GM21786 (cell line): ENCODE results near the gene ATAD3C.
A peak's percentile ranks its signal among the peaks of the same experiment; 100 is the strongest.
"Not testable (repeated sequence)": the region's sequence is repeated elsewhere in the genome, so short reads cannot be mapped to it uniquely, and the experiment has no call there.

Experiments
- ATAC-seq: cut with Tn5 transposase; IDR thresholded peaks from one replicate; pipeline ENCODE4 v1.9.1; 2021; ENCODE audit not compliant: unreplicated experiment

Gene ATAD3C, protein sequence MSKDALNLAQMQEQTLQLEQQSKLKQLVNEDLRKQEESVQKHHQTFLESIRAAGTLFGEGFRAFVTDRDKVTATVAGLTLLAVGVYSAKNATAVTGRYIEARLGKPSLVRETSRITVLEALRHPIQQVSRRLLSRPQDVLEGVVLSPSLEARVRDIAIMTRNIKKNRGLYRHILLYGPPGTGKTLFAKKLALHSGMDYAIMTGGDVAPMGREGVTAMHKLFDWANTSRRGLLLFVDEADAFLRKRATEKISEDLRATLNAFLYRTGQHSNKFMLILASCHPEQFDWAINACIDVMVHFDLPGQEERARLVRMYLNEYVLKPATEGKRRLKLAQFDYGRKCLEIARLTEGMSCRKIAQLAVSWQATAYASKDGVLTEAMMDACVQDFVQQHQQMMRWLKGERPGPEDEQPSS

GRCh38 chr1:1449099-1449739 lies at the start of gene ATAD3C:
Gene ATAD3C (plus strand): TSS chr1:1449689. CDS start chr1:1450684, 995 bp downstream.
- ATAC-seq: no peak

DNA sequence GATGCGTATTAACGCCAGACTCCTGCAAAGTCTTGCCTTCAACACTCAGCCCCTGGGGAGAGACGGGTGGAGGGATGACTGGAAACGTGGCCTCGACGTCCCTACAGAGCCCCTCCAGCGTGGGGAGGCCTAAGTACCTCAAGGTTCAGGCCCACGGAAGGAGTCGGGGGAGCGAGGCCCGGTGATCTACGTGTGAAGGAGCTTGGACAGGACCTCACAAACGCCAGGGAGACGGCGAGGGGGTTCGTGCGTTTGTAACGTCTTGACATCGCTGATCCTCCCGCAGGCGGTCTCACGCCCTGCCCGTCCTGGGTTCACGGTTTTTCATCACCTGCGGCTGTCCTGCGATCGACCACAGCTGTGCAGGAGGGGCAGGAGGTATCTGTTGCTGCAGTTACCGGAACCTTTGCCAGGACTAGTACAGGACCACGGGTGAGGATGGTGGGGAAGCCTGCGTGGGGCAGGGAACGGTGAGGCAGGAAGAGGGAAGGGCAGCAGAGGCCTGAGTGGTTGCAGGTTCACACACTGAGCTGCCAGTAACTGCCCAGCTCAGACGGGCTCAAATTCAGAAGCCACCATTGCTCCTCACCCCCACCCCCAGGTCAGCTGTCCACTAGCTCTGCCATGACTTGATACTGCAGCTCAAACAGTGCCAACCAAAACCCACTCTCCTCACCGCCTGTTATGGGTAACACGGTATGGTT lies 49.5 kb upstream of the ATAD3C start:
- no peak for ATAC-seq

DNA sequence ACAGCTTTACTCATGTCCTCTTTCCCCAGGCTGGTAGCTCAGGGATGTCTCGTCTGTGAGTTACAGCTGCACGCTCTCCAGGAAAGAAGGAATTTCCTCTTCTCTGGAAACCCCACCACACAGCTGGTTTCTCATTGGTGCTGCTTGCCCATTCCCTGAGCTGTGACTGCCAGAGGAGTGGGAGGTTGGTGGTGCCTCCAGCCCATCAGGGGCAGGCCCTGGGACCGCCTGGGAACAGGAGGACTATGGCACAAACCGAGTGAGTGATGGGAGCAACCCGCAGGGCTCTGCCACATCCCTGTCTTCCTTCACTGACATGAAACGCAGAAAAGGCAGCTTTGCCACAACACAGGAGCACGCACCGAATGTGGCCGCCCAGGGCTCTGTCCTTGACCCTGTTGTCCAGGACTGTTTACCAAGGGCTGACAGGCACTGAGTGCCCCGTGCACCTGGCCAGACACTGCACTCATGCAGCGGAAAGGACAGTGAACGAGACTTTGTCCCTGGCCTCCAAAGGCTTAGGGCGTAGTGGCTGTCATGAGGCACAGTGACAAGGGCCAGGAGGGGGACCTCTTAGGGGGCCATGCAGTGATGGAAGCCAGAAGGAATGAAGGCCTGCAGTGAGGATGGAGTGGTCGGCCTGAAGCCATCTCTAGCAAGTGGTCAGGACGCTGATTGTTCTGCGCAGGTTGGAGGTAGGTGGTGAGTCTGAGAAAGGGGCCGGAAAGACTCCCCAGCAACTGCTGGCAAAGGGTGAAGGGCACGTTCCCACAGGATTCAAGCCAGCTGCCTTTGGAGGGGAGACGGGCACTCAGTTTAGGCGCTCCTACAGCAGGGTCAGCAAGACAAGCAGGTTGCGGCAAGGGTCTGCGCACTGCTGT lies 48.7 kb upstream of the ATAD3C start:
- no peak for ATAC-seq

DNA sequence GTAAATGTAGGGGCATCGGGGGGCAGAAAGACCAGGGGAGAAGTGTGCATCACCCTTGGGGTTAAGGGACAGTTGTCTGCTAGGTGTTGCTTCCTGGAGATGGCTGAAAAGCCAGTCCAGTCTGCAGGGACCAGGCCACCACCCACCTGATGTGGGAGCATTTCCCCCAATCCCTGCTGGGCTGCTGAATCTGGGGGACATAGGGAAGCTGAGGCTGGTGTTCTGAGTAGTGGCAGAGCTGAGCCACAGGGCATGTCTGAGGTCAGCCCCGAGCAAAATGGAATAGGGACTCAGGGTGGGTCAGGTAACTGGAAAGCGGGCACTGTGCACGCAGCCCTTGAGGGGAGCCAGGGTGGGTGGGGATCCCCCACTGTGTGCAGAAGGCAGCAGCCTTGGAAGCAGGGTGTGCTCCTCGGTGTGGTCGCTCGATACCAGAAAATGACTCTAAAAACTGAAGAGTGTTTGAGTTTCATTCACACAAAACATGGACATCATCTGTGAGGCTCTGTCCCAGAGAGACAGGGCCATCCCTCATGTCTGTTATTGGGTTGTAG lies 48.0 kb upstream of the ATAD3C start:
- no peak for ATAC-seq

GRCh38 chr1:1402072-1402900 lies 47.2 kb upstream of the ATAD3C start:
- ATAC-seq: no peak

GRCh38 chr1:1402901-1403392 lies 46.5 kb upstream of the ATAD3C start:
- not testable (repeated sequence) for ATAC-seq

GRCh38 chr1:1403653-1404052 lies 45.8 kb upstream of the ATAD3C start:
- no peak for ATAC-seq

GRCh38 chr1:1406101-1406820 lies 43.2 kb upstream of the ATAD3C start:
- ATAC-seq: no peak

GRCh38 chr1:1406821-1407635 lies 42.5 kb upstream of the ATAD3C start, which contains the start of gene MRPL20:
Gene MRPL20 (minus strand): TSS chr1:1407293. CDS start chr1:1407217, 76 bp downstream.
- ATAC-seq: peak; percentile 84

- ATAC-seq: peak; percentile 16
Measured at GRCh38 chr1:1407636-1408318, 41.7 kb upstream of the ATAD3C start.

DNA sequence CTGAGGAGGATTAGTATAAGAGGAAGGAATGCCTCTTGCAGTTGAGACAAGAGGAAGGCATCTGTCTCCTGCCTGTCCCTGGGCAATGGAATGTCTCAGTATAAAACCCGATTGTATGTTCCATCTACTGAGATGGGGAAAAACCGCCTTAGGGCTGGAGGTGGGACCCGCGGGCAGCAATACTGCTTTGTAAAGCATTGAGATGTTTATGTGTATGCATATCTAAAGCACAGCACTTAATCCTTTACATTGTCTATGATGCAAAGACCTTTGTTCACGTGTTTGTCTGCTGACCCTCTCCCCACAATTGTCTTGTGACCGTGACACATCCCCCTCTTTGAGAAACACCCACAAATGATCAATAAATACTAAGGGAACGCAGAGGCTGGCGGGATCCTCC lies 39.3 kb upstream of the ATAD3C start:
- not testable (repeated sequence) for ATAC-seq

- ATAC-seq: no peak
Measured at GRCh38 chr1:1411626-1412025, 37.9 kb upstream of the ATAD3C start.

DNA sequence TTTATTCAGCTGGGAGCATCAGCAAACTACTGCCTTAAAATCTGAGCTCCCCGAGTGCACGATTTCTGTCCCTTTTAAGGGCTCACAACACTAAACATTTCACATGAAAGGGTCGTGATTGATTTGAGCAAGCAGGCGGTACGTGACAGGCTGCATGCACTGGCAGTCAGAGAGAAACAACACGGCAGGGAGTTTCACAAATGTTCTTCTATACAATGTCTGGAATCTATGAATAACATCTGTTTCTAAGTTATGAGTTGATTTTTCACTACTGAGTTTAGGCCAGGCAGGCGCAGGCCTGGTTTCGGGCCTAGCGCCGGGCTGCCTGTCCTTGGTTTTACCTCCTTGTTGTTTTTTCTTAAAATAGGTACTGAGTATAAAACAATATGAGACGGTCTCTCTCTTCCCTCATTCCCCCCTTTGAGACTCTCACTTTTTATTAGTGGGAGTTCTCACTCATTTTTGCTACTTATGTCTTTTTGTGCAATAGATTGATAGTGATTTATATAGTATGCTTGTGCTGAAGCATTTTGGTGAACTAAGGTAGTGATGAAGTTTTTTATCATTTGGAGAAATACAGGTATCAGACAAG lies 37.1 kb upstream of the ATAD3C start:
- not testable (repeated sequence) for ATAC-seq

- no peak for ATAC-seq
Measured at GRCh38 chr1:1415751-1416150, 33.7 kb upstream of the ATAD3C start.

- ATAC-seq: not testable (repeated sequence)
Measured at GRCh38 chr1:1417396-1417795, 32.1 kb upstream of the ATAD3C start.

- not testable (repeated sequence) for ATAC-seq
Measured at GRCh38 chr1:1417825-1418463, 31.5 kb upstream of the ATAD3C start.
